DND-41 (cell line): Measurements from ENCODE around the gene BPIFB6.

Experiments used
- ATAC-seq: fragments of 200-7000 bp; cut with Tn5 transposase; 3 replicates; pipeline ENCODE4 v1.9.1; 2021; ENCODE audit warnings: low read depth; ENCODE audit not compliant: insufficient read depth
- DNase-seq: peaks from one replicate; pipeline ENCODE4 v3.0.0-alpha.2; 2020
- H2AFZ ChIP-seq: 2 replicates; pipeline ENCODE4 v1.6.0; 2012; ENCODE audit warnings: low read depth, low read length
- H3K27ac ChIP-seq: 2 replicates; pipeline ENCODE4 v1.5.1; 2012; ENCODE audit warnings: low read length, inconsistent platforms
- H3K27me3 ChIP-seq: fragments of 200-600 bp; sonication (generic); 2 replicates; pipeline ENCODE4 v1.6.0; 2012; ENCODE audit warnings: low read length, mild to moderate bottlenecking, inconsistent platforms; ENCODE audit not compliant: insufficient read depth, poor library complexity
- H3K36me3 ChIP-seq: 2 replicates; pipeline ENCODE4 v1.5.1; 2012; ENCODE audit warnings: low read length, inconsistent platforms; ENCODE audit not compliant: insufficient read depth
- H3K4me1 ChIP-seq: 2 replicates; pipeline ENCODE4 v1.5.1; 2012; ENCODE audit warnings: mild to moderate bottlenecking, low read length; ENCODE audit not compliant: insufficient read depth
- H3K4me2 ChIP-seq: 2 replicates; pipeline ENCODE4 v1.6.0; 2012; ENCODE audit warnings: mild to moderate bottlenecking, moderate library complexity, low read length, inconsistent platforms; ENCODE audit not compliant: insufficient read depth
- H3K4me3 ChIP-seq, 2 experiments: fragments of 200-600 bp in 1 of 2; shearing (Covaris generic) in 1 of 2; 2 replicates each; pipeline ENCODE4 v1.5.1; 2012 to 2016; ENCODE audit warnings: inconsistent platforms in 2 of 2, low read length in 2 of 2, mild to moderate bottlenecking in 2 of 2, low read depth in 1 of 2, moderate library complexity in 1 of 2
- H3K79me2 ChIP-seq: 2 replicates; pipeline ENCODE4 v1.6.0; 2012; ENCODE audit warnings: low read length, inconsistent platforms; ENCODE audit not compliant: insufficient read depth
- H3K9ac ChIP-seq: 2 replicates; pipeline ENCODE4 v1.6.0; 2012; ENCODE audit warnings: low read depth, mild to moderate bottlenecking, inconsistent platforms, low read length, moderate library complexity
- H3K9me3 ChIP-seq: 2 replicates; pipeline ENCODE4 v1.5.1; 2012; ENCODE audit warnings: low read length, moderate library complexity, mild to moderate bottlenecking, inconsistent platforms; ENCODE audit not compliant: insufficient read depth, severe bottlenecking
- H4K20me1 ChIP-seq: 2 replicates; pipeline ENCODE4 v1.6.0; 2012; ENCODE audit warnings: low read length; ENCODE audit not compliant: insufficient read depth
- EZH2 ChIP-seq: IDR thresholded peaks from 3 replicates; pipeline ENCODE4 v1.6.1; 2012; ENCODE audit warnings: borderline replicate concordance, low read depth, mild to moderate bottlenecking, moderate library complexity, low read length, inconsistent platforms; ENCODE audit not compliant: severe bottlenecking
- TF ChIP-seq, protein P1 (sequence below): IDR thresholded peaks from 2 replicates; pipeline ENCODE4 v1.5.1; 2012; ENCODE audit warnings: borderline replicate concordance, low read length, moderate library complexity, mild to moderate bottlenecking; ENCODE audit not compliant: poor library complexity, severe bottlenecking; ENCODE audit errors: extremely low read depth

Gene BPIFB6

DNA sequence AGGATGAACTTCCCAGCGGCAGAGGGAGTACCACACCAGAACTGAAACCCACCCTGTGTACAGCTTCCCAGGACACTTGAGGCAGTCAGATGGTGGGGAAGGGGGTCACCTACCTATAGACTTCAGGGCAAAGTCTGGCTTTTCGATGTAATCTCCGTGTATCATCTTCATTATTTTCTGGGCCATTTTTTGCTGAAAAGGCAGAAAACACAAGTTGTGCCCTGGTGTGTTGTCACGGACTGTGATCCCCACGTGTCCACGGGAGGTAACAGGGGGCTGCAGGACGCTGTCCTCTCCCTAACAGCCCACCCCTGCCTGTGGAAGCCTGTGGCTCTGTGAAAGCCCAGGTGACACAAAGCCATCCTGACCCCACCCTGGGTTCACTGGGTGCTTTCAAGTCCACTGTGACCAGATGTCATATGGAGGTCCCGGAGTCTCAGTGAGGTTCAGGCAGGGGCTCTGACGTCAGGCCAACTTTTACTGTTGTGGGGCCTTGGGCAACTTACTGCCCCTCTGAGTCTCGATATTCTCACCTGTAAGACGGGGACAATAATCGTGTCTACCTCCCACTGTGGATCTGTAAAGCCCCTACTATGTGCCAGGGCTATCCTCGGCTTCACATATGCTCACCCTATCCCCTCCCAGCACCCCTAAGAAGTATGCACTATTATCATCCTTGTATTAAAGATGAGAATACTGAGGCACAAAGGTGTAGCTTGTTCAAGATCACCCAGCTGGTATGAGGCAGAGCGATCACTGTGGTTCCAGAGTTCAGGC, 41.8 kb upstream of the BPIFB6 start:
- peaks cover 3% of the 10 kb centered on the region for H3K9me3 ChIP-seq
- no peak overlapping the region for H3K9ac ChIP-seq
- no peaks in the 10 kb centered on the region for H3K79me2 ChIP-seq
- DNase-seq = no peak
- no peaks in the 10 kb centered on the region for H3K36me3 ChIP-seq
- no peaks in the 10 kb centered on the region for H4K20me1 ChIP-seq
- H3K27ac ChIP-seq = no peak overlapping the region
- no peaks in the 10 kb centered on the region for H3K27me3 ChIP-seq
- H3K4me3 ChIP-seq = no peak overlapping the region
- TF ChIP-seq, protein P1, sequence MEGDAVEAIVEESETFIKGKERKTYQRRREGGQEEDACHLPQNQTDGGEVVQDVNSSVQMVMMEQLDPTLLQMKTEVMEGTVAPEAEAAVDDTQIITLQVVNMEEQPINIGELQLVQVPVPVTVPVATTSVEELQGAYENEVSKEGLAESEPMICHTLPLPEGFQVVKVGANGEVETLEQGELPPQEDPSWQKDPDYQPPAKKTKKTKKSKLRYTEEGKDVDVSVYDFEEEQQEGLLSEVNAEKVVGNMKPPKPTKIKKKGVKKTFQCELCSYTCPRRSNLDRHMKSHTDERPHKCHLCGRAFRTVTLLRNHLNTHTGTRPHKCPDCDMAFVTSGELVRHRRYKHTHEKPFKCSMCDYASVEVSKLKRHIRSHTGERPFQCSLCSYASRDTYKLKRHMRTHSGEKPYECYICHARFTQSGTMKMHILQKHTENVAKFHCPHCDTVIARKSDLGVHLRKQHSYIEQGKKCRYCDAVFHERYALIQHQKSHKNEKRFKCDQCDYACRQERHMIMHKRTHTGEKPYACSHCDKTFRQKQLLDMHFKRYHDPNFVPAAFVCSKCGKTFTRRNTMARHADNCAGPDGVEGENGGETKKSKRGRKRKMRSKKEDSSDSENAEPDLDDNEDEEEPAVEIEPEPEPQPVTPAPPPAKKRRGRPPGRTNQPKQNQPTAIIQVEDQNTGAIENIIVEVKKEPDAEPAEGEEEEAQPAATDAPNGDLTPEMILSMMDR = no peak
- no peak for TF ChIP-seq EZH2
- H2AFZ ChIP-seq = no peak overlapping the region
- ATAC-seq = no peak
- no peak overlapping the region for H3K4me2 ChIP-seq
- H3K4me1 ChIP-seq = peaks cover 8% of the 10 kb centered on the region

DNA sequence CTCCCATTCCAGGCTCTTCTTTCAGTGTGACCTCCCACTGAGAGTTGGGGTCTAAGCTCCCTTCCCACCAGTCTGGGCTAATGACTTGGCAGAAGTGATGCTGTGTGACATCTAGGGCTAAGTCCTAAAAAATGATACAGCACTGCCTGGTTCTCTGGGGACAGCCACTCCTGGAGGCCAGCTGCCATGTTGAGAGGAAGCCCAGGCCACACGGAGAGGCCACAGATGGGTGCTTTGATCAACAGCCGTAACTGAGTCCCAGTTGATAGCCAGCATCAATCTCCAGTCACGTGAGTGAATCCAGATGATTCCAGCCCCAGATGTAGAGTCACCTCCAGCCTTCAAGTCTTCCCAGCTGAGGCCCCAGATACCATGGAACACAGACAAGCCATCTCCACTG, 41.0 kb upstream of the BPIFB6 start:
- H3K79me2 ChIP-seq = no peaks in the 10 kb centered on the region
- H3K27me3 ChIP-seq = no peaks in the 10 kb centered on the region
- peaks cover 8% of the 10 kb centered on the region for H3K4me1 ChIP-seq
- no peak overlapping the region for H3K9ac ChIP-seq
- peaks cover 10% of the 10 kb centered on the region for H3K9me3 ChIP-seq
- H3K36me3 ChIP-seq = no peaks in the 10 kb centered on the region
- H3K4me3 ChIP-seq = no peak overlapping the region
- DNase-seq (no peak), ATAC-seq (no peak)
- TF ChIP-seq EZH2 = no peak
- TF ChIP-seq, protein P1 = no peak
- H3K27ac ChIP-seq = no peak overlapping the region
- H3K4me2 ChIP-seq = no peak overlapping the region
- H2AFZ ChIP-seq = no peak overlapping the region
- no peaks in the 10 kb centered on the region for H4K20me1 ChIP-seq

GRCh38 chr20:32991383-32991782, 40.1 kb upstream of the BPIFB6 start:
- TF ChIP-seq EZH2 = no peak
- TF ChIP-seq, protein P1 = no peak
- H3K4me1 ChIP-seq = peaks cover 8% of the 10 kb centered on the region

More at GRCh38 chr20:32991383-32991782, 40.1 kb upstream of the BPIFB6 start:
- peak; percentile 51 for DNase-seq
- Histone ChIP-seq H4K20me1 (no peaks in the 10 kb centered on the region), H3K4me2 (no peak overlapping the region), H3K4me3 (no peak overlapping the region), H3K9me3 (peaks cover 15% of the 10 kb centered on the region), H3K79me2 (no peaks in the 10 kb centered on the region), H3K27ac (no peak overlapping the region), H3K36me3 (no peaks in the 10 kb centered on the region), H3K9ac (no peak overlapping the region), H3K27me3 (no peaks in the 10 kb centered on the region), H2AFZ (no peak overlapping the region)
- peak; percentile 85 for ATAC-seq
